Adrenal gland (tissue), 12 donors: ENCODE data around the gene SIGLEC9. TPM values are rescaled to one million over a fixed set of nuclear protein-coding genes. Genes with fewer than 3 reads are reported as not detected.

ENCODE experiments used
- DNase-seq, 7 donors: peaks; one replicate each; pipeline ENCODE4 v3.0.0-alpha.2; 2019 to 2020
- H3K27ac ChIP-seq, 5 donors: fragments of 200-600 bp; sonication (generic) in 4 of 5; 1 replicate in 3 of 5; 2 replicates in 2 of 5; pipeline versions ENCODE4 v1.5.1 to v1.8.0; 2016 to 2020; ENCODE audit warnings: mild to moderate bottlenecking in 1 of 5
- H3K27me3 ChIP-seq: fragments of 200-600 bp; 2 replicates; pipeline ENCODE4 v1.8.0; 2021
- H3K36me3 ChIP-seq, 2 donors: fragments of 200-600 bp; replicated peaks in 1 of 2; 1 replicate in 1 of 2; 2 replicates in 1 of 2; pipeline versions ENCODE4 v1.5.1 to v1.8.0; 2018 to 2022
- H3K4me1 ChIP-seq, 2 donors: fragments of 200-600 bp; replicated peaks in 1 of 2; 1 replicate in 1 of 2; 2 replicates in 1 of 2; pipeline versions ENCODE4 v1.5.1 to v1.8.0; 2018 to 2021
- H3K4me3 ChIP-seq, 4 donors: fragments of 200-600 bp; sonication (generic) in 3 of 4; one replicate each; pipeline ENCODE4 v1.5.1; 2016 to 2018
- H3K9me3 ChIP-seq, 3 donors: fragments of 200-600 bp; sonication (generic) in 1 of 3; replicated peaks in 1 of 3; 1 replicate in 2 of 3; 2 replicates in 1 of 3; pipeline versions ENCODE4 v1.5.1 to v1.8.0; 2016 to 2021
- POLR2A ChIP-seq, 2 donors: fragments of 450-650 bp; IDR thresholded peaks; one replicate each; pipeline ENCODE4 v1.6.1; 2017; ENCODE audit warnings: antibody characterized with exemption in 2 of 2, mild to moderate bottlenecking in 2 of 2, moderate library complexity in 1 of 2
- WGBS, 4 donors: extraction: QIAGEN DNeasy Blood & Tissue Kit in 2 of 4; methylation state at CpG; one replicate each; pipeline versions ENCODE4 v1.1.5 to v1.1.7; 2013 to 2017; 5-methylcytosine and 5-hydroxymethylcytosine counted together
- intact Hi-C, 2 donors: fragments of 100-400 bp; cut with DNase I; formaldehyde crosslinking; loops; one replicate each; pipeline versions ENCODE4 v1.14.1 to v1.15.0; 2022 to 2023
- polyA plus RNA-seq, 3 donors: library from polyadenylated mRNA; stranded (reverse); fragments of 200-250 nt in 2 of 3; fragments of 350-450 nt in 1 of 3; fragmentation: Illumina TruSeq in 1 of 3; extraction: RNeasy Lipid Tissue Mini Kit (QIAGEN cat#74804) in 1 of 3; gene quantifications; one replicate each; pipeline ENCODE4 v1.2.3, GENCODE V29; 2013 to 2014
- total RNA-seq, 9 donors: library from RNA; depleted of rRNA in 4 of 9; stranded (reverse); fragments of >200 nt in 4 of 9; fragments of 120-200 nt in 1 of 9; fragmentation: NEBNext Ultra II Directional in 1 of 9; extraction: Animal tissue kit (Norgen Biotek cat#: 25700) in 1 of 9; gene quantifications; one replicate each; pipeline versions ENCODE4 v1.1.0 to v1.2.4, GENCODE V29; 2013 to 2023
- TF ChIP-seq, protein P1 (sequence below), 6 experiments: fragments of 450-650 bp in 4 of 6; fragments of 200-600 bp in 2 of 6; sonication (generic) in 1 of 6; IDR thresholded peaks; 1 replicate in 5 of 6; 2 replicates in 1 of 6; pipeline versions ENCODE4 v1.5.1 to v1.8.0; 2016 to 2021; ENCODE audit warnings: antibody characterized with exemption in 6 of 6, mild to moderate bottlenecking in 2 of 6, moderate library complexity in 1 of 6
- donor health status: healthy with polysubstance abuse.
- donor health status: Bipolar disorder and iron deficiency.
- donor health status: DM: yes; HTN: yes; CAD: no.
- donor health status: DM: no; HTN: no; CAD: no.
- donor health status: DM: no; HTN: no; CAD: no.
- donor health status: DM: yes; HTN: yes; CAD: no.

The SIGLEC9 gene
- total and polyA plus RNA-seq, 12 donors: 1.5 to 29.7 (median 9.9) TPM

DNA sequence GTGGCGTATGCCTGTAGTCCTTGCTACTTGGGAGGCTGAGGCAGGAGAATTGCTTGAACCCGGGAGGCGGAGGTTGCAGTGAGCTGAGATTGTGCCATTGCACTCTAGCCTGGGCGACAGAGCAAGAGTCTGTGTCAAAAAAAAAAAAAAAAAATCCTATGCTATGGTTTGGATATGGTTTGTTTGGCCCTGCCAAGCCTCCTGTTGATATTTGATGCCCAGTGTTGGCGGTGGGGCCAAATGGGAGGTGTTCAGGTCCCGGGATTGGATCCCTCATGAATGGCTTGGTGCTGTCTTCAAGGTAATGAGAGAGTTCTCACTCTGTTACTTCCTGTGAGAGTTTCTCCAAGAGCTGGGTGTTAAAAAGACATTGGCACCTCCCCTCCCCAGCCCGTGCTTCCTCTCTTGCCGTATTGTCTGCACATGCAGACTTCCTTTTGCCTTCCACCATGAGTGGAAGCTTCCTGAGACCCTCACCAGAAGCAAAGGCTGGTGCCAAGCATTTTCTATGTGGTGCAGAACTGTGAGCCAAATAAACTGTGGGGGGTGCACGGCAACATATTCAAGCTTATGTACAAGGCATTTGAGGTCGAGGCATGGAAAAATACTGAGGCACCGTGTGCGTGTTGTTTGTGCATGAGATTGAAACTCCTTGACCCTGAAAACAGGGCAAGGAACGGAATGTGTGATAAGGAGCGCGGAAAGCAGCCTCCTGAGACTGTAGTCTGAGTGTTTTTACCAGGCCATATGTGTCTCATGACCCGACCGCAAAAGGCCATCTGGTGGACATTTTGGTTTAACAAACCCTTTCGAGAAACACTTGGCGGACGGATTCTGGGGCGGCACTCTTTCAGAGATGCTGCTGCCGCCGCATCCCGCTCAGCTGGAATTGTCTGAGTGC is 7.3 kb downstream of the SIGLEC9 start:
- intact Hi-C loops: no loop called here

DNA sequence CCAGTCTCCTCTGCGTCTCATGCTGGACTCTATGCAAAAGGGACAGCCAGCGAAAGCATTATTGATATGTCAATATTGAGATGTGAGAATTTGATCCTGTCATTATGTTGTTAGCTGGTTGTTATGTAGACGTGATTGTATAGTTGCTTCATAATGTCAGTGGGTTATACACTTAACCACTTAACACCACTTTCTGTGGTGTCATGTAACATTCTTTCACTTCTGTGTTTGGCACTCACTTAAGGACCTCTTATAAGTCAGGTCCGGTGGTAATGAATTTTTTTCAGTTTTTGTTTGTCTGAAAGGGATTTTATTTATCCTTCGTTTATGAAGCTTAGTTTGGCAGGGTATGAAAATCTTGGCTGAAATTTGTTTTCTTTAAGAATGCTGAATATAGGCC is 10.3 kb downstream of the SIGLEC9 start:
- intact Hi-C loops: no loop called here
- no peak overlapping the region for H3K27ac ChIP-seq
- no peaks in the 10 kb centered on the region for H3K36me3 ChIP-seq
- no peak for TF ChIP-seq POLR2A (IDR thresholded peaks at IDR 0.05)
- TF ChIP-seq, protein P1, sequence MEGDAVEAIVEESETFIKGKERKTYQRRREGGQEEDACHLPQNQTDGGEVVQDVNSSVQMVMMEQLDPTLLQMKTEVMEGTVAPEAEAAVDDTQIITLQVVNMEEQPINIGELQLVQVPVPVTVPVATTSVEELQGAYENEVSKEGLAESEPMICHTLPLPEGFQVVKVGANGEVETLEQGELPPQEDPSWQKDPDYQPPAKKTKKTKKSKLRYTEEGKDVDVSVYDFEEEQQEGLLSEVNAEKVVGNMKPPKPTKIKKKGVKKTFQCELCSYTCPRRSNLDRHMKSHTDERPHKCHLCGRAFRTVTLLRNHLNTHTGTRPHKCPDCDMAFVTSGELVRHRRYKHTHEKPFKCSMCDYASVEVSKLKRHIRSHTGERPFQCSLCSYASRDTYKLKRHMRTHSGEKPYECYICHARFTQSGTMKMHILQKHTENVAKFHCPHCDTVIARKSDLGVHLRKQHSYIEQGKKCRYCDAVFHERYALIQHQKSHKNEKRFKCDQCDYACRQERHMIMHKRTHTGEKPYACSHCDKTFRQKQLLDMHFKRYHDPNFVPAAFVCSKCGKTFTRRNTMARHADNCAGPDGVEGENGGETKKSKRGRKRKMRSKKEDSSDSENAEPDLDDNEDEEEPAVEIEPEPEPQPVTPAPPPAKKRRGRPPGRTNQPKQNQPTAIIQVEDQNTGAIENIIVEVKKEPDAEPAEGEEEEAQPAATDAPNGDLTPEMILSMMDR (IDR thresholded peaks at IDR 0.05): no peak
- DNase-seq: no peak
- H3K9me3 ChIP-seq: no peaks in the 10 kb centered on the region
- no peak overlapping the region for H3K4me3 ChIP-seq
- H3K27me3 ChIP-seq: no peaks in the 10 kb centered on the region
- H3K4me1 ChIP-seq: peaks cover 0 to 3% of the 10 kb centered on the region in 2 donors
- 73 to 82% (median 78%) methylated on average over 5 of the region's 5 CpGs for WGBS, 4 donors

More for the DNA sequence above, 7.3 kb downstream of the SIGLEC9 start:
- TF ChIP-seq POLR2A (IDR thresholded peaks at IDR 0.05): no peak
- TF ChIP-seq, protein P1 (IDR thresholded peaks at IDR 0.05): peak in 2 of 6 experiments; percentile 8 to 24
- DNase-seq: peak in 6 of 7 donors; percentile 42 to 77 (median 58)
- Histone ChIP-seq H3K4me3 (no peak overlapping the region), H3K4me1 (no peaks in the 10 kb centered on the region), H3K36me3 (no peaks in the 10 kb centered on the region), H3K9me3 (no peaks in the 10 kb centered on the region), H3K27me3 (no peaks in the 10 kb centered on the region), H3K27ac (peak overlapping the region in 3 of 5 donors; percentile 5 to 68 (median 22))
- 35 to 39% (median 38%) methylated on average over 24 of the region's 24 CpGs for WGBS, 4 donors

DNA sequence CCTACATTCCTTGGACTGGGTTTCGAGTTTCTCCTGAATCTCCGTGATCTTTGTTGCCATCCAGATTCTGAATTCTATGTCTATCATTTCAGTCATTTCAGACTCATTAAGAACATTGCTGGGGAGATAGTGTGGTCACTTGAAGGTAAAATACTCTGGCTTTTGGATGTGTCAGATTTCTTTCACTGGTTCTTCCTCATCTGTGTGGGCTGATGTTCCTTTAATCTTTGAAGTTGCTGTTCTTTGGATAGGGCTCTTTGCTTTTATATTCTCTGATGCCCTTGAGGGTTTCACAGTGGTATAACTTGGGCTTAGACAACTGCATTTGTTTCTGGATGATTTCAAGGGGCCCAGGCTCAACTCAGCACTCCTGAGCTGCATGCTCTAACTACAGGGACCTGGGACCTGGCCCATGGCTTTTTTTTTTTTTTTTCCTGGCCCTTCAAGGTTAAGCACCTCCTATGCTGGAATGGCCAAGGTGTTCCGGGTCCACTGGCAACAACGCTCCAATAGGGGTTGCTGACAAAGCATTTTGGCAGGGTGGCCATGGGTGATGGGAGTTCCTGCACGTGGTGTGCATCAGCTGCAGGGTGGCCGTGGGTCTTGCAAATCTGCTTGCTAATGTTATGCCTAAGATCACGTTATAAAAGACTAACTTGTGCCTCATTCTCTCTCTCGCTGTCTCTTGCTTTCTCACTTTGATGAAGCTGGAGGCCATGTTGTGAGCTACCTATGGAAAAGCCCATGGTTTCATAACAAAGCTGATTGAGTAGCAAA is 11.5 kb downstream of the SIGLEC9 start:
- TF ChIP-seq, protein P1 (IDR thresholded peaks at IDR 0.05): no peak
- no peak for TF ChIP-seq POLR2A (IDR thresholded peaks at IDR 0.05)
- Histone ChIP-seq H3K27me3 (no peaks in the 10 kb centered on the region), H3K9me3 (no peaks in the 10 kb centered on the region), H3K4me1 (peaks cover 0 to 3% of the 10 kb centered on the region in 2 donors), H3K4me3 (no peak overlapping the region), H3K27ac (peak overlapping the region in 1 of 5 donors; percentile 90), H3K36me3 (no peaks in the 10 kb centered on the region)
- intact Hi-C loops: no loop called here
- no peak for DNase-seq
- 70 to 82% (median 73%) methylated on average over 8 of the region's 8 CpGs for WGBS, 4 donors
